ENCODE results near the gene TMEM132D.
A peak's percentile ranks its signal among the peaks of the same experiment; 100 is the strongest.
"Not testable (repeated sequence)": the region's sequence is repeated elsewhere in the genome, so short reads cannot be mapped to it uniquely, and the experiment has no call there.

TMEM132D gene

GRCh38 chr12:129544716-129545115 is 359.1 kb downstream of the TMEM132D start:
- TF ChIP-seq CTCF (IDR thresholded peaks at IDR 0.05; ENCODE audit: insufficient read depth, low read depth, low read length, missing control alignments) = no peak
- no peak overlapping the region for H3K4me3 ChIP-seq (ENCODE audit: low read length)
- no peak for DNase-seq (ENCODE audit: low read depth)

- H3K4me3 ChIP-seq (ENCODE audit: low read length) = no peak overlapping the region
- no peak for DNase-seq (ENCODE audit: low read depth)
- no peak for TF ChIP-seq CTCF (IDR thresholded peaks at IDR 0.05; ENCODE audit: insufficient read depth, low read depth, low read length, missing control alignments)
Observed at GRCh38 chr12:129540954-129541353, 362.9 kb downstream of the TMEM132D start.

GRCh38 chr12:129540249-129540648 is 363.6 kb downstream of the TMEM132D start:
- no peak overlapping the region for H3K4me3 ChIP-seq (ENCODE audit: low read length)
- no peak for TF ChIP-seq CTCF (IDR thresholded peaks at IDR 0.05; ENCODE audit: insufficient read depth, low read depth, low read length, missing control alignments)
- no peak for DNase-seq (ENCODE audit: low read depth)

GRCh38 chr12:129538724-129539335 is 365.0 kb downstream of the TMEM132D start:
- not testable (repeated sequence) for DNase-seq (ENCODE audit: low read depth); H3K4me3 ChIP-seq (ENCODE audit: low read length)

GRCh38 chr12:129538137-129538536 is 365.7 kb downstream of the TMEM132D start:
- no peak for TF ChIP-seq CTCF (IDR thresholded peaks at IDR 0.05; ENCODE audit: insufficient read depth, low read depth, low read length, missing control alignments)
- no peak for DNase-seq (ENCODE audit: low read depth)
- no peak overlapping the region for H3K4me3 ChIP-seq (ENCODE audit: low read length)

- H3K4me3 ChIP-seq (ENCODE audit: low read length) = no peak overlapping the region
- peak; percentile 1 for DNase-seq (ENCODE audit: low read depth)
- TF ChIP-seq CTCF (IDR thresholded peaks at IDR 0.05; ENCODE audit: insufficient read depth, low read depth, low read length, missing control alignments) = no peak
Observed at GRCh38 chr12:129534966-129535750, 368.7 kb downstream of the TMEM132D start.

GRCh38 chr12:129532707-129533499 is 370.9 kb downstream of the TMEM132D start:
- H3K4me3 ChIP-seq (ENCODE audit: low read length) = no peak overlapping the region
- DNase-seq (ENCODE audit: low read depth) = no peak
- TF ChIP-seq CTCF (IDR thresholded peaks at IDR 0.05; ENCODE audit: insufficient read depth, low read depth, low read length, missing control alignments) = no peak

Data from epithelial cell of esophagus (primary cell).